ENCODE data around the gene CKLF. TPM values are rescaled to one million over a fixed set of nuclear protein-coding genes. Genes with fewer than 3 reads are reported as not detected.

Gene CKLF
- total RNA-seq, 1 donor from 2014 or later: 50.0 TPM

DNA sequence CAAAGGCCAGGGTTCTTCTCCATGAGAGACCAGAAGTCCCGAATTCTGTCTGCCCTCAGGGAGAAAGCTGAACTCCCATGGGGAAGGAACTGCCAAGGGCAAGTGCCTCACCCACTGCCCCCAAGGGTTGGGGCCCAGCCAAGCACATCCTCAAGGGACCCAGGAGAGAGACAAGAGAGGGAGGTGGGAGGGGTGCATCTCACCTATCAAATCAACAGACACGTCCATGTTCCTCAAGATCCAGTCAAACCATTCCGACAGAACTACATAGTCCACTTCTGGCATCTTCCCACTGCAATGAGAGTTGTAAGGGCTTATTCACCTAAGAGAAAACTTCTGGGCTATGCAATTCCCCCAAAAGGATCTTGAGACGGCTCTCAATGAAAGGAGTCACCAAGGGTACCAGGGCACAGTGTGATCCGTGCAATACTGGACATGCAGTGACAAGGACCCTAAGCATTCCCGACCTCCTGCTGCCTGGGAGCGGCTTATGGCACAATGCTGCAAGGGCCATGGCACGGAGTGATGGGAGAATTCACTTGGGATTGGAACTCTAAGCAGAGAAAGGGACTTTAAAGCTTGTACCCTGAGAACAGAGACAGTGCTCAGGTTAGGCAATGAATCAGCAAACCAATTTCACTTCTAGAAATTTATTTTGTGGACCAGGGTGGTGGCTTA lies 34.7 kb upstream of the CKLF start:
- DNase-seq (ENCODE audit: low spot score): no peak

DNA sequence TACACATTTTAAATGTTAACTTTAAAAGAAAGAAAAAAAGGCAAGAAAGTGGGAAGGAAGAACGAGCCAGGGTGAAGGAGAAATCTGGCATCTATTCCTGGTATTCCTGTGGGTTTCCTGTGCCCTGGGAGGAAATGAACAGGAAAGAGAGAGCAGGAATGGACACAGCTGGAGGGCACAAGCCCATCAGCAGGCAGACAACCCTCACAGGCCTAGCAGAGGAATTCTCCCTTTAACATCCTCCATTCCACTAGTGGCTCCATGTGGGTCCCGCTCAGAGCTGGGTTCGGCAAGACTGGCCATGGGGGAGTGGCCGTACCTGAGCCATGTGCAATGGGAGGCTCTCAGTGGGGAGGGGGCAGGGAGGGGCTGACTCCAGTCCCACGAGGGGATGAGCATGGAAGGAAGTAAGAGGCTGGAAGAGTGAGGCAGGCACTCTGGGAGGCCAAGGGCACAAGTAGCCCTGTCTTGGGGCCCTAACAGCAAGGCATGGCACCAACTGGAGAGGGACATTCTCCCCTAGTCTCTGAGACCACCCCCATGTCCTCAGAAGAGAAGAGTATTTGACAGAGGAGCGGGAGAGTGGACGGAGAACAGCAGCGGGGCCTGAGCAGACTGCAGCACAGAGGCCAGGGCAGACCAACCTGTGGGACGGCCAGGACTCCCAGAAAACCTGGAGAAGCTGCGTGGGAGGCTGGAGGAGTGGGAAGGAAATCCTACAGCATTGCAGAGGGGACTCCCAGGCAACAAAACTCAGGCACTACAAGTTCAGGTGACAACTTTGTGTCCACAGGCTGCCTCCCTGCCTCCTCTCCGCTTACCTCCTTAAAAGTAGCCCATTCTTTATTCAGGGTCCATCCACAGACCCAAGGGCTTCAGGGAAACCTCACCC lies 32.6 kb upstream of the CKLF start:
- DNase-seq (ENCODE audit: low spot score): no peak

DNA sequence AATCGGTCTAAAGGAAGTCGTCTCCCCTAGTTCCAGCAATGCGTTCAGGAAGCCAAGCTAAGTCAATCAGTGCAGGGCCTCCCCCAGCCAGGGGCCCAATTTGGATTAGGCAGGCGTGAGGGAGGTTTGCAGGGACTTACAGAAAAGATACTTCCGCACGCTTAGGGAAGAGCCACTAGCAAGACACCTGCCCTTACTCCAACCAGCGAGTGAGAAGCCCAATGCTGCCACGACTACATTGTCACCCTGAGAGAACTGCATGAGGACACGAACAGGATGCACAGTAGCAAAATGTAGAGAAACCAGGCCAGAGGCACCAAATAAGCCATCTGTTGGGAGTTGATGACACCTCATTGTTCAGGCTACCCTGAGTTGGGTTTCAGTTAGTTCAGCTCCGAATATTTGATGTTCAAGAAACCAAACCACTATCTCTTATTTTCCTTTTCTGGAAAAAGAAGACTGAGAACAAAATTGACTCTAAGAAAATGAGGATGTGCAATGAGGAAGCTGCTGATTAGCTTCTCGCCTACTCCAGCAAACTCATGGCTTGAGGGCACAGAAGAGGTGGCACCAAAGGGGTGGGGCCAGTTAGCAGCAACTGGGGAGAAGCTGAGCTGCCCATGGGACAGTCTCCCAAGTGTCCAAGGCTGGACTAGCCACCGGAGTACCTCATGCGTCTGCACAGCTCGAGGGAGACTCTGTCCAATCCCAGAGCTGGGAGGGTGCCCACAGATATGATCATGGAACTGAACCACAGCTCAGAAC lies 31.8 kb upstream of the CKLF start:
- DNase-seq (ENCODE audit: low spot score): no peak

DNA sequence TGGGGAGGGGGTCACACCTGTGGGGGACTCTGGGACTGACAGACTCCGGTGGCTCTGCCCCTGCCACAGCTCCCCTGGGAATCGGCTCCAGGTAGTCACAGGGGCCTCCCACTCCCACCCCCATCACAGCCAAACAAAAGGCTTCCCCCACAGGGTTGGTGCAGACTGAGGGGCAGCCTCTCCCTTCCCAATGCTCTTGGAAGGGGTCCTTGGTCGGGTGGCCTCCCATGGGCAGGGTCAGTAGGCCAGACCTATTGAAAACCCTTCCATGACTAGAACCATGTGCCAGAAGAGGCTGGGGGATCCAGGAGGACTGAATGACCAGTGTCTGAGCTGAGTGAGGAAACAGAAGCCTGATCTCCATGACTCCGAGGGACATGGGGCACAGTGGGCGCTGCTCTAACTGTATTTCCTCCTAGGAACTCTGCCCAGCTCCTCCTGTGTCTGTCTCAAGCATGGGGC lies 31.1 kb upstream of the CKLF start:
- DNase-seq (ENCODE audit: low spot score): no peak

DNA sequence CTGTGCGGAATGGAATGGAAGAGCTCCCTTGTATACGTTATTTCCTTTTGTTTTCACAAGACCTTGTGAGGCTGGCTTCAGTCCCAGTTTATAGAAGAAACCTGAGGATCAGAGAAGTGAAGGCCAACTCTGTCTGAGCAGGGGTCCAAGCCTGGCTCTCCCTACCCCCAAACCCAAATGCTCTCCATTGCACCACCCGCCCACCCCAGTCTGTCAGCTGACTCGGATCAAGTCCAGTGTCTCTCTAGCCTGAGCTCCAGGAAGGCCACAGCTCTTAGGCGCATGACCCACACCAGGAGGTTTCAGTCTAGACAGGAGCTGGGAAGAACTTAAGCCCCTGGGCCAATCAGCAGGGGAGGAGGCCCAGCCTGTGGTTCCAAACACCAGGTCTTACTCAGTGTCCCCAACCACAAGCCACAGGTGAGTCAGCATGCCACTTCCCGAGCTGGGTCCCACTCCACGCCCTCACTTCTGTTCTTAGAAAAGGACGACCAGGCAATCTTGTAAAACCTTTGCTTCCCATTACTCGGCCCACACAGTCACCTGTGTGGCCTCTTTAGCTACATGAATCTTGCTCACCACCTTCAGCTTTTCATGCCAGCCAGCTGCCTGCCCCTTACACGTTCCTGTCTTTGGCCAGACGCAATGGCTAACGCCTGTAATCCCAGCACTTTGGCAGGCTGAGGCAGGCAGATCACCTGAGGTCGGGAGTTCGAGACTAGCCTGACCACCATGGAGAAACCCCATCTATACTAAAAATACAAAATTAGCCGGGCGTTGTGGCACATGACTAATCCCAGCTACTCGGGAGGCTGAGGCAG lies 30.2 kb upstream of the CKLF start:
- DNase-seq (ENCODE audit: low spot score): no peak

DNA sequence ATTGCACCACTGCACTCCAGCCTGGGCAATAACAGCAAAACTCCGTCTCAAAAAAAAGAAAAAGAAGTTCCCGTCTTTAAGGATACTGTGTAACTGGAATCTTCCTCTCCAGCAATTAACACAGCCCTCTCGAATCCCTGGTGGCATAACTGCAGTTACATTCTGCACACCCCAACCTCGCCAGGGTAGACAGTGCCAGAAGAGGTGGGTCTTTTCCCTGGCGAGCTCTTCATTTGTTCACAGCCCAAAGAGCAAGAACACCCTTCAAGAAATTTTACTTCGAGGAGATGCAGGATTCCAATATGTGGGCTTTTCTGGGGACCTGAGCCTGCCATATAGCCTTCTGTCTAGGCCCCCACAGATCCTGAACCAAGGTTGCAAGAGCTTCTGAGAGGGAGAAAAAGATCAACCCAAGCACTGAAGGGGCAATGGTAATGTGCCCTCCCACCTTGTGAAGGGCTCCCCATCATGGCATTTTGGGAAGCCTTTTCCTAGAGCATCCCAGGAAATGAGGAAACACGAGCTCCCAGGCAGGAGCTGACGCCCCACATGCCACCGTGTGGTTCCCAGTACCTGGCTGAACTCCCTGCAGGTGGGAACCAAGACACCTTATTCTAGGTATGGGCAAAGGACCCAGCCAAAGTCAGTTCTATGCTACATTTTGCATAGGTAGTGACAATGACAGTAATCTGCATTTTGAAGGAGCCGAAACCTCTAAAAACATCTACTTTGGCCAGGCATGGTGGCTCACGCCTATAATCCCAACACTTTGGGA lies 29.4 kb upstream of the CKLF start:
- DNase-seq (ENCODE audit: low spot score): no peak

DNA sequence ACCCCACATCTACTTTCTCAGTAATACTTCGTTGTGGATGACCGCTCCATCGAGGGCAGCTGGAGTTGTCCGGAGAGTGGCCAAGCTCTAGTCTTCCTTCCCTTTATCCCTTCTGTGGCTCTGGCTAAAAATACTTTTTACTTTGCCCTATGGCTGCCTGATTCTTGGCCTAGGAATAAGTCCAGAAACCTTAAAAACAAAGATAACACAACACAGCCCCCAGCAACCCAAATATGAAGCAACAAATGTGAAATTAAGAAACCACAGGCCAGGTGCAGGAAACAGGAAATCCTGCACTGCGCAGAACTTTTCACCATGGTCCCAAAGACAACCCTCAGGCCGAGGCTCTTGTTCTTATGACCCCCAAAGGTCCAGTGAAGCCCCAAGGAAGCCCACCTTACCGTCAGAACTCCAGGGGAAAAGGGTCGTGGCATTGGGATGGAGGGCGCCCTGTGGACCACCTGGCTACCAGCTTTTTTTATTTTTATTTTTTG lies 28.5 kb upstream of the CKLF start:
- no peak for DNase-seq (ENCODE audit: low spot score)

DNA sequence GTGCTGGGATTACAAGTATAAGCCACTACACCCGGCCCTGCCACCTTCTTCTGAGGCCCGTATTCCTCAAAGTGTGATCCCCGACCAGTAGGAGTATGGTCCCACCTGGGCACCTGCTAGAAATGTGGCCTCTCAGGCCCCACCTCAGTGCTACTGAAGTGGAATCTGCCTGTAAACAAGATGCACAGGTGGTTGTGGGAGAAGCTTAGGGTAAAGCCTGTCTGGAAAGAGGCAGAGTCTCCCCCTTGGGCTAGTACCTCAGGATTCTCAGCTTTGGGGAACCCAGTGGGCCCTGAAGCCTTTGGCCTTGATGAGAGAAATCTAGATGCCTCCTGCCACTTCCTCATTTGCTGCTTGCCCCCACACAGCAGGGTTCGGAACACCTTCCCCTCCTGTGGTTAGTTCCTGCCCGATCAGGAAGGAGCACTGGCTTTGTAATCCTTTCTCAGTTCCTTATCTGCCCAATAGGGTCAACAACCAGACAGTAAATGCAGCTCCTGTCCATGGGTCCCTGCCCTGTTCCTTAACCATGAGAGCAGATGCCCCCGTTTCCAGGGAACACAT lies 27.7 kb upstream of the CKLF start:
- no peak for DNase-seq (ENCODE audit: low spot score)

DNA sequence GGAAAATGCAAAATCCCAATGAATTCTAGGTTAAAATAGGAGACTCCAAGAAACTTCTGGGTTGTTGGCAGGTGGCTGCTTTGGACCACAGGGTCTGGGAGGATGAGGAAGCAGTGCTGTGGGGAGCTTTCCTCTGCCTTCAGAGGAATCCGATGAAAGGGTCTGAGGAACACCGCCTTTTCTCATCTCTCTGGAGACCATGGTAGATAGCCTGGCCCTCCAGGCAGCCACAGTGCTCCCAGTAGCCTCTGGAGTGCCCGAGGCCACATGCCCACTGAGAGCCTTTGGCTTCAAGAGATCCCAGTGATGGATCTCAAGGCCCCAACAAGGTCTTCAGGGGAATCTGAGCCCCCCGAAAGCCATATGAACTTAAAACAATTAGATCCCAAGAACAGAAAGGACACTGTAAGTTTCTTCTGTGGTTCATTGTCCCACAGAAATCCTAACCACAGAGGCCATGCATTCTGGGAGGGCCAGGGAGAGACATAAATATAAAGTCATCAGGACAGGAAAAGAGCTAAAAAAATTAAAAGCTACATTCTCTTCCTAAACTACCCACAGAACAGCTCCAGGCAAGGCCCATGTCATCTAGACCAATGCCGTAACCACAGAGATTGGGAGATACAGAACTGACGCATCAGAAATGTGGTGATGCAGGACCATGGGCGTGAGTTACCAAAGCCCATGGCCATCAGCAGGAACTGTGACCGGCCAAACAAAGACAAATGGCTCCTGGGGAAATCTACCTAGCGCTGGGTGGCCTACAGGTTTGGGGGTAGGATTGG lies 26.8 kb upstream of the CKLF start:
- no peak for DNase-seq (ENCODE audit: low spot score)

DNA sequence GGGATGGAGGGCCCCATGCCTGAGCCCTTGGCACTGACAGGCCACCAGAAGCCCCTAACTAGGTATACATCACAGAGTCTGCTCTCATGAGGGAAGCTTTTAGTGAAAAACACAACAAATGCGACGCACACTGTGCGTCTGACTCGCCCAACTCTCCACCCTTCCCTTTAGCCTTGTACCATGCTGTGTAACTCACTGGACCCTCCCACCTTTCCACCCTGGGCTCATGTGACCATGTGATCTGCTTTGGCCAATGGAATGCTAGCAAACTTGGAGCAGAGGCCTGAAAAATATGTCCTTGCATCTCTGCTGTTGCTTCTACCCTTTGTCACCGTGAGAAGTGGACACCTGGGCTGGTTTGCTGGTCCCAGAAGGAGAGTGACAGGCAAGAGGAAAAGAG lies 24.1 kb upstream of the CKLF start:
- no peak for DNase-seq (ENCODE audit: low spot score)

DNA sequence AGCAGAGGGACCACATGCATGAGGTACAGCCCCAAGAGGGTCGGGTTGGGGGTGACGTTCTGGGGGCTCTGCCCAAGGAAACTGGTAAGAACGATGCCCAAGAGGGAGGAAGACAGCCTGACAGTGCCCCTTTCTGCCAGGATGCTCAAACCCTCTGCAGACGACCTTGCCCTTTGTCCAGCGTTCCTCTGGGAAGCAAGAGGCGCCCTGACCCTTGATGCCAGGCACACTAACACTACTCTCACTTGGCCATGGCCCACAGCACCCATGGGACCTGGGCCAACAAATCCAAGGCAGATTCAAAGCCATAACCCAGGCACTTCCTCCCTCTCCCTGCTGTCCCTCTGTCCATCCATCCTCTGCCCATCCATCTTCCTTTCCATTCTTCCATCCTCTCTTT lies 22.9 kb upstream of the CKLF start:
- no peak for DNase-seq (ENCODE audit: low spot score)

DNA sequence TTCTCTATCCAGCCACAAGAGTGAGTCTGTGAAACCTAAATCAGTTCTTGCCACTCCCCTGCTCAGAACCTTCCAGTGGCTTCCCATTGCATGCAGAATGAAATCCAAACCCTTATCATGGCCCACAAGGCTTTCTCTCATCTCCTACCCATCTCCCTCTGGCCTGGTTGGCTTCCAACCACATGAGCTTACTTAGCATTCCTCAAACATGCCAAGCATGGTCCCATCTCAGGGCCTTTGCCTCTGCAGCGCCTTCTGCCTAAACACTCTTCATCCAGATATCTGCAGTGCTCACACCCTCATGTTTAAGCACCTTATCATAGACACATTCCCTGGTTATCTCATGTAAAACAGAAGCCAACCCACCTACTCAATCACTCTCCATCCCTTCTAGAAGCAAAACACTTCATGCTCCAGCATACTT lies 18.0 kb upstream of the CKLF start:
- DNase-seq (ENCODE audit: low spot score): no peak

DNA sequence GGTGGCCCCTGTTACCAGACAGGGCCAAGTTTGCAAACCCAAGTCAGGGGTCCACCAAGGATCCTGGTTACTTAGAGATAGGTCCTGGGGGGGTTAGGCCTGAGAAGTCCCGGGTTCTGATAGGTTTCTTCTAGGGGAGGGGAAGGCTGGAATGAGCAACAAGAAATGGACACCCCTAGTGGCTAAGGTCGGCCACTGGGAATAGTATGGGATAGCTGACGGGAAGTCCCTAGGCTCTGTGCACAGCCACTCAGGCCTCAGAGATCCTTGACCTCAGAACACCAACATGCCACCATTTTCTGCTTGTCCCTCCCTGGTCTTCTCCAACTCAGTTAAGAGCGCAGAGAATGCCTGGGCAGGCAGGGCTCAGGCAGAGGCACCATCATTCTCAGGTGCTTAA lies 15.9 kb upstream of the CKLF start:
- DNase-seq (ENCODE audit: low spot score): no peak

DNA sequence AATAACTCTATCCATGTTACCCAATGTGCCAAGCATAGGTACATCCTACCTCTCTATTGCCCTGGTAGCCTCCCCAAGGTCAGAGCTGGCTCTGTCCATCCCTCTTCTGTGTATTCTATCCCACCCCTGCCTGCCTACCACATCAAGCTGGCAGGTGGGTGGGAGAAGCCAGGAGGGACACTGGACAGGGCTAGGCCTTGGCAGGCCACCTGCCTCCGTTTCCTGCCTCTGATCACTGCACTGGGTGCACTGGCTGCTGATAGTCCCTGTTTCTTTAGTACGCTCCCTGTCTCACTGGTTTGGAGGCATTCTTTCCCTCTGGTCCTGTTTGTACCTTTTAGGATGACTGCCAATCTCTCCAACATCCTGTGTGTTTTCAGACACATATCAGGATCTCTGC lies 15.1 kb upstream of the CKLF start:
- DNase-seq (ENCODE audit: low spot score): no peak

DNA sequence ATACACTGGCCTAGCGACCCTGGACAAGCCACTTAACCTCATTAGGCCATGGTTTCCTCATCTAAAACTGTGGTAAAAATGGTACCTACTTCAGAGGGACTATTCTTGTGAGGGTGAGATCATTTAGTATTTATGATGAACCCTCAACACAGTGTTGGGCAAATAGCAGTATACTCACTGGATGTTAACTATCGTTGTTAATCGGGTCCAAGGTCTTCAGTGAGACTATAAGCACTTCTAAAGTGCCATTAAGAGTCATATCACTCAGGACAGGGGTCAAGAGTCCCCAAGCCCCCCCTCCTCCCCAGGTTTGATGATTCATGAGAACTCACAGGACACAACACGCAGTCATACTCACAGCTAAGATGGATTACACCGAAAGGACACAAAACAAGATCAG lies 13.5 kb upstream of the CKLF start:
- DNase-seq (ENCODE audit: low spot score): no peak

DNA sequence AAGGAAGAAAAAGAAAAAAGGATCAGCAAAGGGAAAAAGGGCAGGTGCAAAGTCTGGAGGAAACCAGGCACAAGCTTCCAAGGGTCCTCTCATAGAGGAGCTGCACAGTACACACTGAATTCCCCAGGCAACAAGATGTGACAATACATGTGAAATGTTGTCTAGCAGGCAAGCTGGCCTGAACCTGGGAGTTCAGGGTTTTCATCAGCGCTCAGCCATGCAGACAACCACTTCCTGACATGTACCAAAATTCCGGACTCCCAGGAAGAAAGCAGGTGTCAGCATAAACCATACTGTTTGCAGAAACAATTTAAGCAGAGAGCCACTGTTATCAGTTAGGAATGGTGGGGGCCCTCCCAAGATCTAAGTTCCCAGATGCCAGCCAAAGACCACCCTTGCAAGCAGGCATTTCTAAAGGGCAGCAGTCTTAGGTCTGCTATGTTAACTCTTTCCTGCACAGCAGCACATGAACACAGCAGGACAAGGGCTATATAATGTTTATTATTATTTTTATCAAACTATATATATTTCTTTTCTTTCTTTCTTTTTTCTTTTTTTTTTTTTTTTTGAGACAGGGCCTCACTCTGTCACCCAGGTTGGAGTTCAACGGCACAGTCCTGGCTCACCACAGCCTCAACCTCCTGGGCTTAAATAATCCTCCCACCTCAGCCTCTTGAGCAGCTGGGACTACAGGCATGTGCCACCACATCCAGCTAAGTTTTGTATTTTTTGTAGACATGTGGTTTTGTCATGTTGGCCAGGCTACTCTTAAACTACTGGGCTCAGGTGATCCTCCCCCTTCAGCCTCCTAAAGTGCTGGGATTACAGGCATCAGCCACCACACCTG lies 12.5 kb upstream of the CKLF start:
- DNase-seq (ENCODE audit: low spot score): no peak

DNA sequence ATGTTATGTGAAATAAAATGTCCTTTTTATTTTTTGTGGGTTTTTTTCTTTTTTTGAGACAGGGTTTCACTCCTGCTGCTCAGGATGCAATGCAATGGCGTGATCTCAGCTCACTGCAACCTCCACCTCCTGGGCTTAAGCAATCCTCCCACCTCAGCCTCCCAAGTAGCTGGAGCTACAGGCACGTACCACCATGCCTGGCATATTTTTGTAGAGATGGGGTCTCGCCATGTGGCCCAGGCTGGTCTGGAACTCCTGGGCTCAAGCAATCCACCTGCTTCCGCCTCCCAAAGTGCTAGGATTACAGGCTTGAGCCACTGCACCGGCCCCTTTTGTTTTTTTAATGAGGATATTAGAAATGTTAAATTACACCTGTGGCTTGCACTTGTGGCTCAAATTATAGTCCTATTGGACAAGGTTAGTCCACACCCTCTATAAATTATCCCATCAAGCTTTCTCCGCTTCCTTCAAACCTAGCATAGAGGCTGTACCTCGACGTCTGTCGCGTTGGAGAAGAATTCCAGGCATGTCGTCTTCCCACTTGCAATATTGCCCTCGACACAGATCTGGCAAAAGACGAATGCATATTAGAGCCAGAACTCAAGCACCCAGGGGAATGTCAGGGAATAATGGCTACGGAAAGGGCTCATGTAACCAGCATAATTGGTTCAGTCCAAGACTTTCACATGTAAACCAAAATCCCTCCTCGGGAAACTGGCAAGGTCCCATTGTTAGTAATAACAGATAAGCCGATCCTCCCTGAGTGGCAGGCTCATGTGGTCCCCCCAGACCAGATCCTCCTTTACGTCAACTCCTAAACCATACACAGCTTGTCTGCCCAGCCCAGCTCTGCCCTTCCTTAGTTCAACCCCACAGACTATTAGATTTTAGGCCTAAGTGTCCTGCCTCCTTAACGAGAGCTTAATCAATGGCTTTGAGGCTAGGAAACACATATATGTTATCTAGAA lies 10.7 kb upstream of the CKLF start:
- no peak for DNase-seq (ENCODE audit: low spot score)
